Endothelial cell of umbilical vein (primary cell): ENCODE results near the gene CLSTN1. TPM values are rescaled to one million over a fixed set of nuclear protein-coding genes. Genes with fewer than 3 reads are reported as not detected.

Experiments
- BruUV-seq: library from RNA; stranded (reverse); fragments of 400-500 nt; replicated peaks from 2 replicates; lab custom pipeline; 2021; lab: Mats Ljungman, UMichigan
- CTCF ChIA-PET: fragments of 300-600, 350-600 bp; sonication (Branson Sonifier 250); formaldehyde crosslinking; loops from one replicate; lab custom pipeline; 2021; ENCODE audit warnings: antibody characterized with exemption, inconsistent platforms; lab: Charles Lee
- POLR2A ChIA-PET: fragments of 300-600, 350-600 bp; sonication (Branson Sonifier 250); formaldehyde crosslinking; loops from one replicate; lab custom pipeline; 2021; ENCODE audit warnings: antibody characterized with exemption, inconsistent platforms; lab: Charles Lee
- DNase-seq: peaks from one replicate; pipeline ENCODE4 v3.0.0-alpha.2; 2011; ENCODE audit warnings: low read depth, low spot score
- FAIRE-seq: peaks from 2 replicates; lab custom pipeline; 2011; peaks lifted over from hg19 to GRCh38; lab: Jason Lieb, UNC
- H2AFZ ChIP-seq: 2 replicates; pipeline ENCODE4 v1.6.0; 2012; ENCODE audit warnings: low read depth, low read length, control low read depth, inconsistent platforms
- H3K27ac ChIP-seq: 2 replicates; pipeline ENCODE4 v1.5.1; 2011; ENCODE audit warnings: low read depth, mild to moderate bottlenecking, control low read depth, low read length, moderate library complexity; ENCODE audit not compliant: insufficient read depth
- H3K27me3 ChIP-seq, 2 experiments: 2 replicates each; pipeline versions ENCODE4 v1.6.0 to v1.6.1; 2011; ENCODE audit warnings: low read length in 2 of 2, mixed read lengths in 1 of 2; ENCODE audit not compliant: control insufficient read depth in 2 of 2, insufficient read depth in 2 of 2
- H3K36me3 ChIP-seq, 2 experiments: 2 replicates in 1 of 2; 3 replicates in 1 of 2; pipeline ENCODE4 v1.5.1; 2011; ENCODE audit warnings: low read length in 2 of 2, mild to moderate bottlenecking in 1 of 2, moderate library complexity in 1 of 2; ENCODE audit not compliant: control insufficient read depth in 2 of 2, insufficient read depth in 2 of 2; ENCODE audit errors: extremely low read depth in 1 of 2
- H3K4me1 ChIP-seq: 3 replicates; pipeline ENCODE4 v1.5.1; 2011; ENCODE audit warnings: mild to moderate bottlenecking, low read length; ENCODE audit not compliant: control insufficient read depth, insufficient read depth; ENCODE audit errors: extremely low read depth
- H3K4me2 ChIP-seq: 2 replicates; pipeline ENCODE4 v1.6.1; 2011; ENCODE audit warnings: low read length, control low read depth, mixed read lengths; ENCODE audit not compliant: insufficient read depth
- H3K4me3 ChIP-seq, 3 experiments: fragments of 200-600 bp in 1 of 3; sonication (generic), shearing (Covaris generic) in 1 of 3; replicated peaks in 1 of 3; 2 replicates each; pipeline ENCODE4 v1.5.1; 2011 to 2016; ENCODE audit warnings: control low read depth in 3 of 3, low read length in 3 of 3, mild to moderate bottlenecking in 2 of 3, inconsistent platforms in 1 of 3, low read depth in 1 of 3, moderate library complexity in 1 of 3; ENCODE audit not compliant: insufficient read depth in 1 of 3
- H3K79me2 ChIP-seq: 2 replicates; pipeline ENCODE4 v1.6.0; 2012; ENCODE audit warnings: low read length, inconsistent platforms; ENCODE audit not compliant: control insufficient read depth, insufficient read depth
- H3K9ac ChIP-seq: replicated peaks from 2 replicates; pipeline ENCODE3; 2011; ENCODE audit warnings: low read length, control low read depth; ENCODE audit not compliant: insufficient read depth; ENCODE audit errors: extremely low read depth
- H3K9me1 ChIP-seq: replicated peaks from 3 replicates; pipeline ENCODE4 v1.6.0; 2011; ENCODE audit warnings: mild to moderate bottlenecking, low read length; ENCODE audit not compliant: control insufficient read depth, insufficient read depth; ENCODE audit errors: extremely low read depth
- H3K9me3 ChIP-seq: replicated peaks from 2 replicates; pipeline ENCODE4 v1.5.1; 2012; ENCODE audit warnings: low read length, inconsistent platforms; ENCODE audit not compliant: control insufficient read depth, insufficient read depth
- H4K20me1 ChIP-seq: replicated peaks from 2 replicates; pipeline ENCODE3; 2011; ENCODE audit warnings: mild to moderate bottlenecking, low read length; ENCODE audit not compliant: control insufficient read depth, insufficient read depth; ENCODE audit errors: extremely low read depth
- EZH2 ChIP-seq: IDR thresholded peaks from 2 replicates; pipeline ENCODE4 v1.6.1; 2012; ENCODE audit warnings: borderline replicate concordance, low read depth, mild to moderate bottlenecking, moderate library complexity, low read length, inconsistent platforms; ENCODE audit not compliant: severe bottlenecking
- FOS ChIP-seq: IDR thresholded peaks from 2 replicates; pipeline ENCODE4 v1.6.1; 2011; ENCODE audit warnings: mild to moderate bottlenecking, low read length, moderate library complexity, borderline replicate concordance; ENCODE audit not compliant: insufficient read depth
- GATA2 ChIP-seq: IDR thresholded peaks from 2 replicates; pipeline ENCODE4 v1.7.0; 2011; ENCODE audit warnings: low read depth, mild to moderate bottlenecking, moderate library complexity, mixed read lengths, low read length; ENCODE audit not compliant: insufficient read length, insufficient read depth
- JUN ChIP-seq: IDR thresholded peaks from 2 replicates; pipeline ENCODE4 v1.6.1; 2011; ENCODE audit warnings: borderline replicate concordance, low read depth; ENCODE audit not compliant: insufficient read length, insufficient read depth
- MYC ChIP-seq: IDR thresholded peaks from one replicate; pipeline ENCODE4 v1.6.1; 2011; ENCODE audit warnings: mild to moderate bottlenecking, low read depth, low read length
- POLR2A ChIP-seq: IDR thresholded peaks from 2 replicates; pipeline ENCODE4 v1.6.1; 2012; ENCODE audit warnings: low read depth, mild to moderate bottlenecking, control low read depth, low read length
- POLR2AphosphoS5 ChIP-seq: IDR thresholded peaks from 2 replicates; pipeline ENCODE4 v1.6.1; 2012; ENCODE audit warnings: low read depth, mild to moderate bottlenecking, control low read depth, low read length, moderate library complexity; ENCODE audit not compliant: insufficient read depth
- dilution Hi-C: fragments of 300-500 bp; cut with MboI; formaldehyde crosslinking; loops from one replicate; pipeline ENCODE4 v1.15.0; 2019; ENCODE audit warnings: low sequenced_read_pairs; ENCODE audit not compliant: extremely low pct_ligation_motif_present
- intact Hi-C: fragments of 100-400 bp; cut with micrococcal nuclease; formaldehyde crosslinking; loops from one replicate; pipeline ENCODE4 v1.10.0; 2022
- polyA plus RNA-seq, 4 experiments: library from polyadenylated mRNA; depleted of rRNA in 3 of 4; stranded (reverse) in 3 of 4; unstranded in 1 of 4; fragments of >200 nt; gene quantifications; 2 replicates each; pipeline versions ENCODE4 v1.2.1 to v1.2.3, GENCODE V29; 2011 to 2012; ENCODE audit warnings: missing spikeins in 1 of 4
- total RNA-seq: library from RNA; stranded (reverse); gene quantifications from 2 replicates; pipeline ENCODE4 v1.2.3, GENCODE V29; 2021
- TF ChIP-seq, protein P1 (sequence below), 2 donors: IDR thresholded peaks; 1 replicate in 1 of 2; 2 replicates in 1 of 2; pipeline ENCODE4 v1.5.1; 2011; ENCODE audit warnings: low read length in 2 of 2, mild to moderate bottlenecking in 2 of 2, moderate library complexity in 2 of 2, control low read depth in 1 of 2, inconsistent platforms in 1 of 2, low read depth in 1 of 2; ENCODE audit not compliant: insufficient read depth in 1 of 2; ENCODE audit errors: extremely low read depth in 1 of 2
- TF ChIP-seq, protein P2 (sequence below): IDR thresholded peaks from 2 replicates; pipeline ENCODE4 v1.6.1; 2011; ENCODE audit not compliant: insufficient read depth, insufficient read length

Gene CLSTN1
- total and polyA plus RNA-seq, 2 donors (not counting 3 experiments of a cell fraction or from before 2014, with no cell fraction given): 49.1 to 130 TPM

DNA sequence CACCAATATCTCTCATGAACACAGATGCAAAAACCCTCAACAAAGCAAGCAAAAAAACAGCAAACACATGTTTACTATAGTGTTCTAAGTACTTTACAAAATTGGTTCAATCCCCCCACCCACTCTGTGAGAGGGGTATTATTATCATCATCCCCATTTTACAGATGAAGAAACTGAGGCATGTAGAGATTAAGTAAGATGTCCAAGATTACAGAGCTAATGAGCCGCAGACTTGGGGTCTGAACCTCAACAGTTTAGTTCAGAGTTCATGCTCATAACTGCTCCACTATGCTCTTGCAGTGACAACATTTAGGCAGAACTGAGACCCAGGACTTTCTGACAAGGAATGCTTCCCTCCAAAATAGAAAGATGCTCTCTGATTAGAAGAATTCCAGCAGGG, 21.9 kb downstream of the CLSTN1 start:
- Histone ChIP-seq H3K27me3 (no peaks in the 10 kb centered on the region), H3K4me1 (no peaks in the 10 kb centered on the region), H2AFZ (no peak overlapping the region), H3K9me1 (no peaks in the 10 kb centered on the region), H3K27ac (no peak overlapping the region), H3K4me2 (no peak overlapping the region), H3K79me2 (peaks cover 46% of the 10 kb centered on the region), H4K20me1 (peaks cover 4% of the 10 kb centered on the region), H3K9me3 (no peaks in the 10 kb centered on the region), H3K4me3 (no peak overlapping the region), H3K36me3 (no peaks in the 10 kb centered on the region), H3K9ac (no peak overlapping the region)
- dilution Hi-C loops: no loop called here
- TF ChIP-seq MYC (no peak), JUN (no peak), POLR2AphosphoS5 (no peak), FOS (no peak), EZH2 (no peak), POLR2A (no peak), GATA2 (no peak)
- TF ChIP-seq, protein P1, sequence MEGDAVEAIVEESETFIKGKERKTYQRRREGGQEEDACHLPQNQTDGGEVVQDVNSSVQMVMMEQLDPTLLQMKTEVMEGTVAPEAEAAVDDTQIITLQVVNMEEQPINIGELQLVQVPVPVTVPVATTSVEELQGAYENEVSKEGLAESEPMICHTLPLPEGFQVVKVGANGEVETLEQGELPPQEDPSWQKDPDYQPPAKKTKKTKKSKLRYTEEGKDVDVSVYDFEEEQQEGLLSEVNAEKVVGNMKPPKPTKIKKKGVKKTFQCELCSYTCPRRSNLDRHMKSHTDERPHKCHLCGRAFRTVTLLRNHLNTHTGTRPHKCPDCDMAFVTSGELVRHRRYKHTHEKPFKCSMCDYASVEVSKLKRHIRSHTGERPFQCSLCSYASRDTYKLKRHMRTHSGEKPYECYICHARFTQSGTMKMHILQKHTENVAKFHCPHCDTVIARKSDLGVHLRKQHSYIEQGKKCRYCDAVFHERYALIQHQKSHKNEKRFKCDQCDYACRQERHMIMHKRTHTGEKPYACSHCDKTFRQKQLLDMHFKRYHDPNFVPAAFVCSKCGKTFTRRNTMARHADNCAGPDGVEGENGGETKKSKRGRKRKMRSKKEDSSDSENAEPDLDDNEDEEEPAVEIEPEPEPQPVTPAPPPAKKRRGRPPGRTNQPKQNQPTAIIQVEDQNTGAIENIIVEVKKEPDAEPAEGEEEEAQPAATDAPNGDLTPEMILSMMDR (IDR thresholded peaks at IDR 0.05; ENCODE audit: extremely low read depth in 1 of 2, insufficient read depth in 1 of 2, low read depth in 1 of 2, low read length in 2 of 2): no peak
- TF ChIP-seq, protein P2, sequence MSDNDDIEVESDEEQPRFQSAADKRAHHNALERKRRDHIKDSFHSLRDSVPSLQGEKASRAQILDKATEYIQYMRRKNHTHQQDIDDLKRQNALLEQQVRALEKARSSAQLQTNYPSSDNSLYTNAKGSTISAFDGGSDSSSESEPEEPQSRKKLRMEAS: no peak
- CTCF ChIA-PET: interaction anchor here (1.2 to 1.6 kb wide), 3 partner anchors 8 to 54 kb away, joined by 3 to 4 read pairs (median 4); no protein-coding TSS in a partner anchor
- FAIRE-seq (peak; percentile 4), DNase-seq (no peak)
- intact Hi-C loops: no loop called here
- POLR2A ChIA-PET: interaction anchor here (0.6 kb wide), 1 partner anchor 12 kb away, joined by 3 read pairs; no protein-coding TSS in a partner anchor
- no TSS peak for BruUV-seq
